ENCODE results near the gene PTPRN2. TPM values are rescaled to one million over a fixed set of nuclear protein-coding genes. Genes with fewer than 3 reads are reported as not detected.

The PTPRN2 gene
- total and polyA plus RNA-seq, 2 donors (not counting 3 experiments of a cell fraction or from before 2014, with no cell fraction given): 0.62 to 0.88 TPM

DNA sequence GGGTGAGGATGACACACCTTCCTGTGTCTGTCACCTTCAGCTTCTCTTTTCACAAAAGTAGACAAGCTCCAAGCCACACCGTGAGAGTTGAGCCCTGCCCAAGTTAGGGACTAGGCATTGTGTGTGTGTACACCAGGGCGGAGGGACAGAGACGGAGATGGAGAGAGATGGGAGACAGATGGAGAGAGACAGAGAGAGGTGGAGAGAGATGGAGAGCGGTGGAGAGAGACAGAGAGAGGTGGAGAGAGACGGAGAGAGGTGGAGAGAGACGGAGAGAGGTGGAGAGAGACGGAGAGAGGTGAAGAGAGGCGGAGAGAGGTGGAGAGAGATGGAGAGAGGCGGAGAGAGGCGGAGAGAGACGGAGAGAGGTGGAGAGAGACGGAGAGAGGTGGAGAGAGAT lies 1043.8 kb downstream of the PTPRN2 start:
- no peaks in the 10 kb centered on the region for H3K4me1 ChIP-seq (ENCODE audit: control insufficient read depth, extremely low read depth, insufficient read depth, low read length)
- no peak overlapping the region for H2AFZ ChIP-seq (ENCODE audit: low read depth, low read length)
- DNase-seq (ENCODE audit: low read depth, low spot score) (no peak), FAIRE-seq (no peak)
- H3K27ac ChIP-seq (ENCODE audit: insufficient read depth, low read depth, low read length): no peak overlapping the region
- no peaks in the 10 kb centered on the region for H3K27me3 ChIP-seq (ENCODE audit: control insufficient read depth in 2 of 2, insufficient read depth in 2 of 2, low read length in 2 of 2)
- H4K20me1 ChIP-seq (replicated peaks; ENCODE audit: control insufficient read depth, extremely low read depth, insufficient read depth, low read length): no peaks in the 10 kb centered on the region
- intact Hi-C loops (cut with micrococcal nuclease) (no loop called here), dilution Hi-C loops (cut with MboI; ENCODE audit: extremely low pct_ligation_motif_present, low sequenced_read_pairs) (no loop called here)
- no peaks in the 10 kb centered on the region for H3K79me2 ChIP-seq (ENCODE audit: control insufficient read depth, insufficient read depth, low read length)
- no peaks in the 10 kb centered on the region for H3K9me3 ChIP-seq (replicated peaks; ENCODE audit: control insufficient read depth, insufficient read depth, low read length)
- ChIA-PET CTCF (no interaction called here), POLR2A (no interaction called here)
- BruUV-seq (replicated peaks): no TSS peak
- H3K9me1 ChIP-seq (replicated peaks; ENCODE audit: control insufficient read depth, extremely low read depth, insufficient read depth, low read length): no peaks in the 10 kb centered on the region
- H3K4me2 ChIP-seq (ENCODE audit: insufficient read depth, low read length): no peak overlapping the region
- no peak overlapping the region for H3K4me3 ChIP-seq (replicated peaks in 1 of 3; ENCODE audit: insufficient read depth in 1 of 3, low read depth in 1 of 3, low read length in 3 of 3)
- no peaks in the 10 kb centered on the region for H3K36me3 ChIP-seq (ENCODE audit: control insufficient read depth in 2 of 2, extremely low read depth in 1 of 2, insufficient read depth in 2 of 2, low read length in 2 of 2)
- TF ChIP-seq, protein P1, sequence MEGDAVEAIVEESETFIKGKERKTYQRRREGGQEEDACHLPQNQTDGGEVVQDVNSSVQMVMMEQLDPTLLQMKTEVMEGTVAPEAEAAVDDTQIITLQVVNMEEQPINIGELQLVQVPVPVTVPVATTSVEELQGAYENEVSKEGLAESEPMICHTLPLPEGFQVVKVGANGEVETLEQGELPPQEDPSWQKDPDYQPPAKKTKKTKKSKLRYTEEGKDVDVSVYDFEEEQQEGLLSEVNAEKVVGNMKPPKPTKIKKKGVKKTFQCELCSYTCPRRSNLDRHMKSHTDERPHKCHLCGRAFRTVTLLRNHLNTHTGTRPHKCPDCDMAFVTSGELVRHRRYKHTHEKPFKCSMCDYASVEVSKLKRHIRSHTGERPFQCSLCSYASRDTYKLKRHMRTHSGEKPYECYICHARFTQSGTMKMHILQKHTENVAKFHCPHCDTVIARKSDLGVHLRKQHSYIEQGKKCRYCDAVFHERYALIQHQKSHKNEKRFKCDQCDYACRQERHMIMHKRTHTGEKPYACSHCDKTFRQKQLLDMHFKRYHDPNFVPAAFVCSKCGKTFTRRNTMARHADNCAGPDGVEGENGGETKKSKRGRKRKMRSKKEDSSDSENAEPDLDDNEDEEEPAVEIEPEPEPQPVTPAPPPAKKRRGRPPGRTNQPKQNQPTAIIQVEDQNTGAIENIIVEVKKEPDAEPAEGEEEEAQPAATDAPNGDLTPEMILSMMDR (IDR thresholded peaks at IDR 0.05; ENCODE audit: extremely low read depth in 1 of 2, insufficient read depth in 1 of 2, low read depth in 1 of 2, low read length in 2 of 2): no peak
- no peak for TF ChIP-seq POLR2A (IDR thresholded peaks at IDR 0.05; ENCODE audit: low read depth, low read length)
- TF ChIP-seq, protein P2, sequence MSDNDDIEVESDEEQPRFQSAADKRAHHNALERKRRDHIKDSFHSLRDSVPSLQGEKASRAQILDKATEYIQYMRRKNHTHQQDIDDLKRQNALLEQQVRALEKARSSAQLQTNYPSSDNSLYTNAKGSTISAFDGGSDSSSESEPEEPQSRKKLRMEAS (IDR thresholded peaks at IDR 0.05; ENCODE audit: insufficient read depth, insufficient read length): no peak
- TF ChIP-seq FOS (IDR thresholded peaks at IDR 0.05; ENCODE audit: borderline replicate concordance, insufficient read depth, low read length): no peak
- no peak for TF ChIP-seq JUN (IDR thresholded peaks at IDR 0.05; ENCODE audit: borderline replicate concordance, insufficient read depth, insufficient read length, low read depth)
- TF ChIP-seq GATA2 (IDR thresholded peaks at IDR 0.05; ENCODE audit: insufficient read depth, insufficient read length, low read depth, low read length): no peak
- no peak for TF ChIP-seq MYC (IDR thresholded peaks at IDR 0.05; ENCODE audit: low read depth, low read length)
- TF ChIP-seq EZH2 (IDR thresholded peaks at IDR 0.05; ENCODE audit: borderline replicate concordance, low read depth, low read length, severe bottlenecking): no peak
- no peak for TF ChIP-seq POLR2AphosphoS5 (IDR thresholded peaks at IDR 0.05; ENCODE audit: insufficient read depth, low read depth, low read length)
- no peak overlapping the region for H3K9ac ChIP-seq (replicated peaks; ENCODE audit: extremely low read depth, insufficient read depth, low read length)

Measured in endothelial cell of umbilical vein (primary cell).